NCI-H1417 (cell line): ENCODE results near the gene CTSS.
"Not testable (repeated sequence)": the region's sequence is repeated elsewhere in the genome, so short reads cannot be mapped to it uniquely, and the experiment has no call there.

Experiments used
- DNase-seq, 3 experiments: peaks; one replicate each; lab custom pipeline; 2025; lab: John Stamatoyannopoulos, UW

Gene CTSS

DNA sequence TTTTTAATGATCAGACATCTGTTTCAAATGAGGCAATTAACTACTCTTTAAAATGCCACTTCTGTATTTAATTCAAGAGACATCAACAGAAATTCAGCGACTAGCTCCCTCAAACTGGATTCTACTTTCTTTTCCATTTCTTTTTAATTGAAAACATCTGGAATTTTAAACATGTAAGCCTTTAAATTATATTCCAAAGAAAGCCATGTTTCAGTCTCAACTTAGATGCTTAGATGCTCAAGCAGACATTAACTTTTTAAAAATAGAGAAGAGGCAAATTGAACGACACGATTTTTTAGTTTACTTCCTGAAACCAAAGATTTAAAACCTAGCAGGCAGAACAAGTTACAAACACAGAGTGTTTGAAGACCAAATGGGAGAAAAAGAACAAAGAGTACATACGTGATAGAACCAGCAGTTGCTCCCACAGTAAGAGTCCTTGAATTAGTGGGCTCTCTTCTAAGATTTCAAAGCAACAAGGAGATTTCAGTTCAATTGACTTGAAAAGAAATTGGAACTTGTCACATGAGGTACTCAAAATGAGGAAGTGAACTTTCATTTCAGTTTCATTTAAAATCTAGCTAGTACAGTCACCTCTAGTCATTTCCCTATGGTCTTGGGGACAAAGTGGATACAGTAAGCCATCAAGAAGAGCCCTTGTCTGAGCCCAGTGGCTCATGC lies at the start of gene CTSS:
Gene CTSS, minus strand, starts transcription at position 483 of the 681 bp plus-strand sequence. CDS start 1,015 bp downstream, outside the sequence.
- peak in 1 of 3 experiments; percentile 64 for DNase-seq

DNA sequence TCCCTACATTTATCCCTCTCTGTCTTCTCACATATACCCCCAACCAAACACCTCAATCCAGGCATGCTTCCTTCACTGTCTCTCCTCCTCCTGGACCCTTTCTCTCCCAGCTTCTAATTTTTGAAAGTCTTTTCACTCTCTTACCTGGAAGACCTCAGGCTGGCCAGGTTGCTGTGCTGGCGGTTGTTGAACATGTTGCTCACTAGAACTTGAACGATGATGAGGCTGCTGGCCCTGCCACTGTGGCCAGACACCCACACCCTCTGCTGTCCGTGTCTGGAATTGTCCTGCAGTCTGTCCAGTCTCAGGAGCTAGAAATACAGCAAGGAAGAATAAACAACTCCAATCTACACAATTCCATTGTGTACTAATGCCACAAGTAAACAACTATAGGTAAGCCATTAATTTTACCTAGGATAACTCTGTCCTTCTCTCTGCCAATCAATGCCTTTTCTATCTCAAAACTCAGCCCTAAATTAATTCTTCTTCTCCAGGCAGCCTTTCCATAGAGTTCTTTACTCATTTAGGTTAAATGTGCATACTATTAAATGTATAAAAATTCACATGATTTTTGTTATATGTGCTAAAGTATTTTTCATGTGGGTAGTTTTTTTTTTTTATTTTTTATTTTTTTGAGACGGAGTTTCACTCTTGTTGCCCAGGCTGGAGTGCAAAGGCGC lies 47.6 kb upstream of the CTSS start:
- DNase-seq: peak; percentile 47 to 77 (median 48)

DNA sequence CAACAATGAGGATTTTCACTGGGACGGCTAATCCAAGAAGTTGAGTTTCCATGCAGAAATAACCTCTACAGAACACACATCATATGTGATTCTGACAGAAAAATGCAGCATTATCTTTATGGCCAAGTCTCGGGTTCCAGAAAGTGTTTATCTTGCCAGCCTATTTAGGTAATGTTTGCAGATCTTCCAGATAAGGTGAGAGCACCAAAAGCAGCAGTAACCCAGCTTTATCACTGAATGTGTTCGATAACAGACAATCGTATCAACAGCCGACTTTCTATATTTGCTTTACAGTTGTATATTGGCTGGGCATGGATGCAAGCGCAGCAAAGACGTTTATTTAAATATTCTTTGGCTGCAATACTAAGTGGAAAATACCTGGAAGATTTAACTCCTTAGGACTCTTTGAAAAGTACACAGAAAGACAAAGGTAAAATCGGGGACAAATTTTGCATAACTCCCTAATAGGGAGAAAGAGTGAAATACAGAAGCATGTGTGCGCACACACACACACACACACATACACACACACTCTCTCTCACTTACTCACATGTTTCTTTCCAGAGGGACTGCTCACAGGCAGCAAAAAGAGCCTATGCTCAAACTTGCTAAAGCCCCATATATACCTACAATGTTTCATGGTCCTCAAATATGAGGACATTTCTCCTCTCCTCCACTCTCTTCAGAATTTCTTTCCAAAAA lies 45.5 kb upstream of the CTSS start:
- DNase-seq: no peak

DNA sequence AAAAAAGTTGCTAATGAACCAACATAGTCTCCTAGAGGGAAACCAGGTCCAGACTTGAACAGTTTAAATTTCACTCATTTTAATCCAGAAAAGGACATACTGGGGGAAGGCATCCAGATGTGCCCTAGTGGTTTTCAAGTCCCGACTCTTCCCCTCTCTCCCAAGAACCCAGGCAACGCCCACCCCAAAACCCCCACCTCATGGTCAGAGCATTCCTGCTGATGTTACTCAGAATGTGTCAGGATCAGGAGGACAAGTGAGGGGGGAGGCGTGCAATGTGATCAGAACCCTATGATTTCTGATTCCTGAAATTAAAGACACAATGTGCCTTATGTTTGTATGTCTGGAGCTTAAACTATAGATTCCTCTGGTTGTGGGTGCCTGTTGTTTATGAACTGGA lies 44.1 kb upstream of the CTSS start:
- no peak for DNase-seq

DNA sequence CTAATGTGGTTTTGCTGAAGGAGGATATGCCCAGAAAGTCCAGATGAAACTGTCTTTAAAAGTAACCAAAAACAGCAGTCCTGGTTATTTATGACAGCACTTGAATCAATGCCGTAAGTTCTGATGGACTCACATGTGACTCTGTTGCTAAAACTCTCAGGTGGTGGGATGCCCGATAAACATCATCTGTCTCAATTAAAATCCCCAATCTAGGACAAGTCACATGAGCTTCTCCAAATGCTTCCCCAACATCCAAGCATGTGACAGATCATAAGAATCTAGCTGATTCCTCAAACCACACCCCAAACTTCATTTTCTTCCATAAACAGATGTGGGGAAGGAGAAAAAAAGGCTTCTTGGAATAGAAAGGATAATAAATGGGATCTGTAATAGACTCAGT lies 43.3 kb upstream of the CTSS start:
- no peak for DNase-seq

DNA sequence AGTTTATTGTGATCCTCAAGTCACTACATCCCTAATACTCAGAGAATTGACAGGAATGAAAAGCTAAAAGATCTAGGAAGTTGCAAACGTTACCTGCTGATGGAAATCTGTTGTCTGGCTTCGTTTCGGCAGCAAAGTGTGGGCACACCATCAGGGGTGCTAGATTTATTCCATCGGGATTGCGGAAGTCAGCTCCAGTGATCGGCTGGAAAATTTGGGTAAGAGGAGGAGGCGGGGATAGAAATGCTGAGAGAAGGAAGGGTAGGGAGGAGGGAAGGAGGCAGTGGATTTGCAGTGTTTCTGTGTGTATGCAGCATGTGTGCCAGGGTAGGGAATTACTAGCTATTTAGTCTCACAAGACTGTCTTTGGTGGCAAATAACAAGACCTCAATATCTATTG lies 42.5 kb upstream of the CTSS start, which contains the start of gene CTSK:
Gene CTSK, minus strand, starts transcription at position 140 of the 400 bp plus-strand sequence. CDS start 1,455 bp downstream, outside the sequence.
- no peak for DNase-seq

DNA sequence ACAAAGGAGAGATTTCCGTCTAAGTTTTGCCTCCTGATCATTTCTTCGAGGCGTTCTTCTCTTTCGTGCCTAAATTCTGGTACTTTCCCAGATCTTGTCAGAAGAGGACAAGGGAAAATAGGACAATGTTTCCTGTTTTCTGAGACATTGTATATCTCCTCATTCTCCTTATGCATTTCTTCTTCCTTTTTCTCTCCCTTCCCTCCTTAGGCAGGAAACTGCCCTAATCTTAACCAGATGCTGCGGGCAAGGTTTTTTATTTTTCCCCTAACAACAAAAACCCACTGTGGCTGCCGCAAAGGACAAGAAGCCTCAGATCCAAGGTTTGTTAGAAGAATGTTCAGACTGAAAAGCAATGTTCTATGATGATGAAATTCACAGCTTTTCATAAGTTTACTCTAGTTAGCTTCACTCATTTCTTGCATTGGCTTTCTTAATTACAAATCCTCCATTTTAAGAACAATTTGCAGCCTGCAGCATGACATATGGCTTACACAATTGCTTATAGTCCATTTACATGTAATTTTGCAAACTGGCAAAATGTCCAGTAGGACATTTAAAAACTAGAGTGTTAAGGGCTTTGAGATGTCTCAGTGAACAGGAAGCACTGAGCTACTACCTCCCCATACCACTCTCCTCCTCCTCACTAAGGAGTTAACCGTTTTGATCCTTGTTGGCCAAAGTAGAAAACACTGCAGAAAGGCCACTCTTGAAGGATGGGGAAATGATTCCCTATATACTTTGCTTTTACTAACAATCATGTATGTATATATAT lies 41.9 kb upstream of the CTSS start:
- no peak for DNase-seq

DNA sequence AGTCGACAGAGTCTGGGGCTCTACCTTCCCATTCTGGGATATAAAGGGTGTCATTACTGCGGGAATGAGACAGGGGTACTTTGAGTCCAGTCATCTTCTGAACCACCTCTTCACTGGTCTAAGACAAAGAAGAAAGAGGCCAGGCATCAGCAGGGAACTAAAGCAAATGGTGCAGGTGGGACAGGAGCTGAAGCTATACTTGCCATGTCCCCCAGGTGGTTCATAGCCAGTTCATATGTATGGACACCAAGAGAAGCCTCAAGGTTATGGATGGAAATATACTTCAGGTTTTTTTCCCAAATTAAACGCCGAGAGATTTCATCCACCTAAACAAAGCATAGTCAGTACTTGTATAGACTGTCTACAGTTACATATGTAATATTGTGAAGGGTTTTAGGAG lies 40.3 kb upstream of the CTSS start:
- DNase-seq: no peak

DNA sequence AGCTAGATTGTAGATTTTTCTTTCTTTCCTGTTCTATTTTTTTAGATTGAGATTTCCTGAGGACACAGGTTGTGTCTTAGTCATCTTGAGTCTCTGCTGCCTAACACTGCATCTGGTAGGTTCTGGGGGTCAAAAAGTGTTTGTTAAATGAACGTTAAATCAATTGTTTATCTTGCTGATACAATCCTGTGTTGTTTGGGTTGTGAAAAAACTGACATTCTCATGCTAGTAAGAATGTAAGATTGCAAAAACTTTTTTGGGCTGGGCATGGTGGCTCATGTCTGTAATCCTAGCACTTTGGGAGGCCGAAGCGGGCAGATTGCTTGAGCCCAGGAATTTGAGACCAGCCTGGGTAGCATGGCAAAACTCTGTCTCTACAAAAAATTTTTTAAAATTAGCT lies 39.1 kb upstream of the CTSS start:
- DNase-seq: no peak

DNA sequence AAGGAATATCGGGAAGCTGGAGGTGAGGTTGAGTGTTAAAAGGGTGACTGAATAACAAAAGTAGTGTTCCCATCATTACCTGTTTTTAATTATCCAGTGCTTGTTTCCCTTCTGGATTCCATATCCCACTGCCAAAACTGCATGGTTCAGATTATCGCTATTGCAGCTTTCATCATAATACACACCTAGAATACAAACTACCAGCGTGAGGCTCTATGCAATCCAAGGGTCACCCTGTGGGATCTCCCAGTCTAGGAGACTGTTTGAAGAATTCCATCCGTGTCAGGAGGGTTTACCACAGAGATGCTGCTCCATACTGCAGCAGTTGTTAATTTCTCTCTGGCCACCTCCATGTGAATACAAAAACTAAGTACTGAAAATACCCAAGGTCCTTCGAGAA lies 33.5 kb upstream of the CTSS start:
- no peak for DNase-seq

DNA sequence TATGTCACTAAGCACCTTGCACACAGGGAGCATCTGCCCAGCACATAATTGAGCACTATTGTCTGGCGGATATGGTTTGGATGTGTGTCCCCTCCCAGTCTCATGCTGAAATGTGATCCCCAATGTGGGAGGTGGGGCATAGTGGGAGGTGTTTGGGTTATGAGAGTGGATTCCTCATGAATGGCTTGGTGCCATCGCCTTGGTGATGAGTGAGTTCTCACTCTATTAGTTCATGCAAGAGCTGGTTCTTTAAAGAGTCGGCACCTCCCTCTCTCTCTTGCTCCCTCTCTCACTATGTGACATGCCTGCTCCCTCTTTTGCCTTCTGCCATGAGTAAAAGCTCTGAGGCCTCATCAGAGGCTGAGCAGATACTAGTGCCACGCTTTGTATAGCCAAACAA lies 32.9 kb upstream of the CTSS start:
- peak; percentile 46 to 98 (median 84) for DNase-seq

DNA sequence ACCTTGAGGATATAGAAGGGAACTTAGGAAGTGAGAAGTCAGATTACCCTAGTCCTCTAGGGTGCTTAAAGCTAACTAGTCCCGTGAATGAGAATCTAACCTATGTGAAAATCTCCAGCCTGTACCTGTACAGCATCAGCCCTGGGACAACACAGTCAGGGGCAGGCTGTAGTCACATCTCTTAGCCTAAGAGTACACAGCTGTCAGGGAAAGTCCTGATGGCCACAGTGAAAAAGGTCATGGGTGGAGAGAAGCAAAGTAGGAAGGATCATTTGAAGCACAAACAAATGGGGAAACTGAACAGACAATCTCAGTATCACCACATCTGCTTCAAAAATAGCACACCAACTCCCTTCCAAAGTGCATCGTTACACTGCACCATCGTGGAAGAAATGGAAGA lies 30.8 kb upstream of the CTSS start:
- DNase-seq: no peak

DNA sequence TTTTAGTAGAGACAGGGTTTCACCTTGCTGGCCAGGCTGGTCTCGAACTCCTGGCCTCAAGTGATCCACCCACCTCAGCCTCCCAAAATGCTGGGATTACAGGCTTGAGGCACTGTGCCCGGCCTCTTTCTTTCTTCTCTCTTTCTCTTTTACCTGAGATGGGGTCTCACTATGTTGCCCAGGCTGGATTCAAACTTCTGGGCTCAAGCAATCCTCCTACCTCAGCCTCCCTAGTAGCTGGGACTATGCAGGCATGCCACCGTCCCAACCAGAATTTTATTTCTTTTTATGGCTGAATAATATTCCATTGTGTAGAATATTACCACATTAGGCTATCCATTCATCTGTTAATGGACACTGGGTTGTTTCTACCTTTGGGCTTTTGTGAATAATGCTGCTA lies 28.2 kb upstream of the CTSS start:
- DNase-seq: not testable (repeated sequence)

DNA sequence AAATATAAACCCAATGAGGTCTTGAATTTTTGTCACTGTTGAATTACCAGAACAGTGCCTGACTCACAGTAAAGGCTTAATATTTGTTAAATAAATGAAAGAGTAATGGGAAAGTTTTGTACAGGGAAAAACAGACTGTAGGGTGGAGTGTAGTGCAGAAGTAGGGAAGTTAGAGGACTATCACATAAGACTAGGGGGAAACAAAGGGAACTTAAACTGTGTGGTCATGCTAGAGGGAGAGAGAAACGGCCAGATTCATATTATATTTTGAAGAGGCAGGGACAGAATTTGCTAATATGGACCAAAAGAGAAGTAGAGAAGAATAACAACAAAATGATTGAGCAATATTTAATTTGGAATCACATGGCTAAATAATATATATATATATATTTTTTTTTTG lies 27.6 kb upstream of the CTSS start:
- DNase-seq: no peak

DNA sequence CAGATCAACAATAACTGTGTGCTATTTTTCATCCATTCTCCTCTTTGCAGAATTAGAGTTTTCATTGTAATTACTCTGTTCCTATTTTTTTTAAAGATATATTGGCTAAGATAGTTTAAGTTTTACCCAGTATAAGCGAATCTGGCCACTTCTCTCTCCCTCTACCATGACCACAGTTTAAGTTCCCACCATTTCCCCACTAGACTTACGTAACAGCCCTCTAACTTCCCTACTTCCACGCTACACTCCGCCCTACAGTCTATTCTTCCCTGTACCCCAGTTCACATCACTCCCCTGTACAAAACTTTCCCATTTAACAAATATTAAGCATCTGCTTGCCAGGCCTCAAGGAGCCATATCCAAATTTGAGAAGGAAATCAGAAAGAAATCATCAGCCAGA lies 26.0 kb upstream of the CTSS start:
- no peak for DNase-seq

DNA sequence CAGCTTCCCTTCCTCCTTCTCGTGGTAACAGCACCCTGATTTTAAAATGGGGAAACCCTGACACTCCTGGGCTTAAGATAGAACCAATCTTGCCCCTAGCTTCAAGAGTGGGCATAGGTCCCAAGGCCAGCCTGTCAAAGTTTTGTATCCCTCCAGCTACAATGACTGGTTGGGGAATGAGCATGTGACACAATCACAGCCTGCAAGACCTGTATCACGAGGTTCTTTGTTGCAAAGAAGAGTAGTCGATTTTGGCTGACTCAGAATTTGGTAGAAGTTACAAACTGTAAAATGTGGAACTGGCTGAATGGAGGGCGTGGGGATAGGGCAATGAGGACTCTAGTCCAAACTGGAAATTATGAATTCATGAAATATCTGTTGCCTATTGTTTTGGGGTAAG lies 23.8 kb upstream of the CTSS start:
- DNase-seq: no peak

DNA sequence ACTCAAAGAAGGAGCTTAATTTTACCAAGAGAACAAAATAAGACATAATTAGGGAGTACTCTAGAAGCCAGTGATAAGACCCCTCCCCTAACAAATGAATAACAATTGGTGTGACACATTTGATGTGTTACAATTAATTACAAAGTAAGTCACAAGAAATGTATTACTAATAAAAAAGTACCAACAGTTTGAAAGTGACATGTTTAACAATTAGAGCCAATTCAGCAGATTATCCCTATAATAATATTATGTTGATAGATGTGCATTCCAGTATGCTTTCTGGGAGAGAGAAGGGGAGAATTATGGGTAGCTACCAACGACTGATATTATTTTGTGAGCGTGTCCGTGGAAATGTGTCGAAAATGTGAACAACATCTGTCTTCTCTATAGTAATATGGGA lies 23.4 kb upstream of the CTSS start:
- peak in 1 of 3 experiments; percentile 41 for DNase-seq

DNA sequence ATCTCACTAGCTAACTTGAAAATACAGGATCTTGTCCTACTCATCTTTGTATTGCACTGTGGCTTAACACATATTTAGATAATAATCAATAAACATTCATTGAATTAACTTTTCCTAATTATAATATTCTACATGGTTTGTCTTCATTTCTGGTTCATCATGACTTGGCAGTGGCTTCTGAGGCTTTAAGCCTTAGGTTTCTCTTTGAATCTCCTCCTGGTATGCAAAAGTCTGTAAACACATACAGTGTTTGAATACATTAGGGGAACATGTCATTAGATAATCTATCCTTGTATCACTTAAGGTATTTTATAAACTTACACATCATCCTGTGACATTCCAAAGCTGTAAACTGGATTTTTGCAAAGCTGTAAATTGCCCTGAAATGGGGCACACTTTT lies 21.9 kb upstream of the CTSS start:
- no peak for DNase-seq

DNA sequence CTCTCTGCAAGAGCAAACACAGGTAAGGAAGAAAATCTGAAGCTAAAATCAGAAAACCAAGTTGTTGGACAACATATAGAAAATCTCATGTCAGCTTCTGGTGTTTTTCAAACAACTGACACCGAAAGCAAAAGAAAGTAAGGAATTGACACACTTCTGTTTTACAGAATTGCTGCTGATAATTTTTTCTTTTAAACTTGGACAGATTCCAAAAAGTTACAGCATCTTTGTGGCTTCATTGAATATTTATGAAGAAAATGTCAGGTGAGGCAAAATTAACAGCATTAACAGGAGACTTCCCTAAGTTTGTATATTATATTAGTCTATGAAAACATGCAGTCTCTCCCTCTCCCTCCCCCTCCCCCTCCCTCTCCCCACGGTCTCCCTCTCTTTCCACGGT lies 14.9 kb upstream of the CTSS start:
- no peak for DNase-seq

DNA sequence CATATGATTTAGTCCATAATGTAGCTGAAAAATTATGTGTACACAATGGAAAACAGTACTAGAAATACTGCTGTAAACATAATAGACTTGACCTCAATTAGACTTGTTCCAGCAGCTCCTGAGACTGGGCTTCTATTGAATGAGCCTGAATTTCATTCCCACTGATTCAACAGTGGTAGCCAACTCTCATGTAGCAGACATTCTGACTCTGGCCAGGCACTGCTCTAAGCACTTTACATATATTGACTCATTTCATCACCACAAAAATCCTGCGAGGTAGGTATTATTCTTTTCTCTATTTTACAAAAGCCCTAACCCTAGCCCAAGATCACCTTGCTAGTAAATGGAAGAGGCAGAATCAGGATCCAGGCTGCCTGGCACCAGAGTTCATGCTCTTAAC lies 12.8 kb upstream of the CTSS start:
- DNase-seq: no peak

DNA sequence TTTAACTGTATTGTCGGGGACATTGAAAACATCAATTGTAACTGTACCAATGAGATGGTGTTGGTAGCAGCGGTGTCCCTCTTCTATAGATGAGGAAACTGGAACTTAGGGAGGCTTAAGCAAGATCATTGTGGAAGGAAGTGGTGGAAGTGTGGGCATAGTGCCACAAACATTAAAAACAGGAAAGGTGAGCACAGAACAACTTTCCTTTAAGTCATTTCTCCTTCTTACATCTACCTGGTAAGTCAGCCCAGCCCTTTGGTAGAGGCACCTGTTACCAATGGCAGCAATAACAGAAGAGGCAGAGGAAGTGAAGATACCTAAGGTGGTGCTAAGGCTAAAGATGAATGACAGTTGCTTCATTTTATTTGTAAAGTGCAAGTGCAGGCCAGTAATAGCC lies 12.0 kb upstream of the CTSS start:
- no peak for DNase-seq

DNA sequence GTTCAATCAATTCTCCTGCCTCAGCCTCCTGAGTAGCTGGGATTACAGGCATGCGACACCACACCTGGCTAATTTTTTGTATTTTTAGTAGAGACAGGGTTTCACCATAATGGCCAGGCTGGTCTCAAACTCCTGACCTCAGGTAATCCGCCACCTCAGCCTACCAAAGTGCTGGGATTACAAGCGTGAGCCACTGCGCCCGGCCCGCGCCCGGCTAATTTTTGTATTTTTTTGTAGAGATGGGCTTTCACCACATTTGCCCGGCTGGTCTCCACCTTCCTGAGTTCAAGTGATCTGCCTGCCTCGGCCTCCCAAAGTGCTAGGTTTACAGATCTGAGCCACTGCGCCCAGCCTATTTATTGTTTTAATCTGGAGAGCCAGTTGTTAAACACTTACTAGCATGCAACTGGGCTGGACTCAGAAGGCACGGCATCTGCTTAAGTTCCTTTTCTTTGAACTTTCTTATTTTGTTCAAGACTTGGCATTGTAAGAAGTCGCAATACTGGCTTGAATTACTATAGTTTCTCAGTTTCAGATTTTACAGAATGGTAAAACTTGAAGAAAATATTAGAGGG lies 10.4 kb upstream of the CTSS start:
- not testable (repeated sequence) for DNase-seq
